ENCODE measurements around the gene NTS. TPM values are rescaled to one million over a fixed set of nuclear protein-coding genes. Genes with fewer than 3 reads are reported as not detected.

NTS gene
- total and polyA plus RNA-seq, 2 of the 4 experiments (the other 2 are of a cell fraction): not detected

GRCh38 chr12:85894653-85895052, 20.6 kb downstream of the NTS start:
- Histone ChIP-seq H4K20me1 (ENCODE audit: insufficient read depth, low read length) (no peaks in the 10 kb centered on the region), H3K4ac (ENCODE audit: low read depth, low read length) (no peak overlapping the region), H3K4me2 (ENCODE audit: low read depth, low read length) (no peak overlapping the region), H2AK9ac (replicated peaks; ENCODE audit: low read depth, low read length, poor library complexity) (no peak overlapping the region), H3K36me3 (ENCODE audit: control insufficient read depth, insufficient read depth, low read length) (no peaks in the 10 kb centered on the region), H4K5ac (ENCODE audit: low read depth, low read length) (no peak overlapping the region), H3K56ac (ENCODE audit: extremely low read depth, insufficient read depth, low read length) (no peak overlapping the region), H2BK120ac (ENCODE audit: low read depth, low read length) (no peak overlapping the region), H3K9me1 (ENCODE audit: insufficient read depth, low read length) (no peaks in the 10 kb centered on the region), H2BK20ac (ENCODE audit: low read depth, low read length) (no peak overlapping the region), H2AK5ac (ENCODE audit: low read depth, low read length) (no peak overlapping the region), H2BK5ac (ENCODE audit: low read depth, low read length, poor library complexity, severe bottlenecking) (no peak overlapping the region), H3K9ac (ENCODE audit: low read depth, low read length) (no peak overlapping the region), H2BK15ac (ENCODE audit: low read depth, low read length) (no peak overlapping the region), H3K14ac (replicated peaks; ENCODE audit: low read depth, low read length) (no peak overlapping the region), H3K27ac (ENCODE audit: insufficient read depth, low read length) (no peak overlapping the region), H4K91ac (ENCODE audit: insufficient read depth, low read depth, low read length) (no peak overlapping the region), H3K9me3 (ENCODE audit: control insufficient read depth, insufficient read depth, low read length) (no peaks in the 10 kb centered on the region), H3K4me1 (ENCODE audit: control insufficient read depth, insufficient read depth, low read length) (no peaks in the 10 kb centered on the region), H3K18ac (ENCODE audit: low read depth, low read length) (no peak overlapping the region), H2AFZ (replicated peaks; ENCODE audit: low read length, poor library complexity) (no peak overlapping the region), H3K27me3 (ENCODE audit: control insufficient read depth, insufficient read depth, low read length) (no peaks in the 10 kb centered on the region), H3K23ac (ENCODE audit: low read depth, low read length) (no peak overlapping the region), H3K79me1 (ENCODE audit: low read depth in 1 of 2, low read length in 2 of 2) (no peaks in the 10 kb centered on the region), H3K4me3 (ENCODE audit: insufficient read depth, low read depth, low read length) (no peak overlapping the region), H4K8ac (ENCODE audit: low read depth in 2 of 2, low read length in 2 of 2) (no peak overlapping the region)
- BruUV-seq (replicated peaks): no TSS peak
- CTCF ChIA-PET: no interaction called here
- in situ Hi-C loops (cut with MboI; ENCODE audit: low sequenced_read_pairs): no loop called here
- dilution Hi-C loops (cut with HindIII; ENCODE audit: low sequenced_read_pairs, unreplicated experiment): no loop called here
- DNase-seq (no peak), ATAC-seq (ENCODE audit: low read depth) (no peak)
- intact Hi-C loops (cut with micrococcal nuclease): no loop called here
- TF ChIP-seq BHLHE40 (IDR thresholded peaks at IDR 0.05; ENCODE audit: low read depth, low read length) (no peak), MAFK (IDR thresholded peaks at IDR 0.05; ENCODE audit: low read depth, low read length) (no peak)
- POLR2A ChIA-PET (ENCODE audit: unreplicated experiment): no interaction called here

Data from IMR-90 (cell line).